Measurements from ENCODE around the gene NDUFA13.

Gene NDUFA13

GRCh38 chr19:19485161-19485997 lies 30.6 kb upstream of the NDUFA13 start:
- Histone ChIP-seq H3K27ac (ENCODE audit: low read depth, low read length) (no peak overlapping the region), H3K4me1 (ENCODE audit: insufficient read depth, low read length) (peaks cover 26% of the 10 kb centered on the region), H3K36me3 (ENCODE audit: insufficient read depth, low read length) (peaks cover 2% of the 10 kb centered on the region), H3K9ac (ENCODE audit: low read length) (no peak overlapping the region), H3K9me3 (ENCODE audit: low read length) (no peaks in the 10 kb centered on the region), H3K27me3 (ENCODE audit: control insufficient read depth in 1 of 2, insufficient read depth in 2 of 2, low read length in 2 of 2) (no peaks in the 10 kb centered on the region), H3K4me3 (ENCODE audit: low read depth in 1 of 2, low read length in 2 of 2) (no peak overlapping the region)

GRCh38 chr19:19485998-19486290 lies 30.1 kb upstream of the NDUFA13 start:
- H3K4me1 ChIP-seq (ENCODE audit: insufficient read depth, low read length) = peaks cover 29% of the 10 kb centered on the region
- no peaks in the 10 kb centered on the region for H3K36me3 ChIP-seq (ENCODE audit: insufficient read depth, low read length)
- H3K9ac ChIP-seq (ENCODE audit: low read length) = no peak overlapping the region
- H3K9me3 ChIP-seq (ENCODE audit: low read length) = no peaks in the 10 kb centered on the region
- H3K27ac ChIP-seq (ENCODE audit: low read depth, low read length) = no peak overlapping the region
- no peak overlapping the region for H3K4me3 ChIP-seq (ENCODE audit: low read depth in 1 of 2, low read length in 2 of 2)
- H3K27me3 ChIP-seq (ENCODE audit: control insufficient read depth in 1 of 2, insufficient read depth in 2 of 2, low read length in 2 of 2) = no peaks in the 10 kb centered on the region

DNA sequence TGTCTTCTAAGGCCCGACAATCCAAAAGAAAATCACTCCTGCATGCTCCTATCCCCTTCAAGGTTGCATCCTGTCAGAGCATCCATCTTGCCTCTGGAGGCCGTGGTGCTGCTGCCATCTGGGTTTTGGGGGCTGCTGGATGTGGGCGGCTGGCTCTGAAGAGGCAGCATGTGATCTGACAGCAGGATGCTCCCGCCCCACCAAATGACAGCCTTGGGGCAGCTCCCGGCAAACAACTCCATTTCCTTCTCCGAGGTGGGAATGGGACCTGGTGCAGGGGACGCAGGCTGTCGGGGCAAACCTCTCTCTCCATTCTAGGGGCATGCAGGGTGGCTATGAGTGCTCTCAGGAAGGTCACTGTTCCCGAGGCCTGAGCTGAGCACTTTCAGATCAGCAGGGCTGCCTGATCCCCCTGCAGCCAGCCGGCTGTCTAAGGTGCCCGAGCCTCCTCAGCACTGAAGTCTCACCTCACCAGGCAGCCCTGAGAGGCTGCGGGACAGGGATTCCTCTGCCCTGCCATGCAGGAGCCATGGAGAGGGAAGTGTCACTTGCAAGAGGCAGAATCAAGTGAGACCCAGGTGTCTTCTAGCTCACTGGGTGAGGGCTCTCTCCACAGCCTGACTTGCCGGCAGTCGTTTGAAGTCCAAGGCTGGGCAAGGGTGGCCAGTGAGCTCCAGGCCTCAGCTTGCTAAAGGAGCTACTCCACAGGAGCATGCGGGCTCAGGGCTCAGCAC lies 29.5 kb upstream of the NDUFA13 start:
- H3K27me3 ChIP-seq (ENCODE audit: control insufficient read depth in 1 of 2, insufficient read depth in 2 of 2, low read length in 2 of 2) = no peaks in the 10 kb centered on the region
- no peak overlapping the region for H3K27ac ChIP-seq (ENCODE audit: low read depth, low read length)
- H3K9ac ChIP-seq (ENCODE audit: low read length) = no peak overlapping the region
- no peaks in the 10 kb centered on the region for H3K9me3 ChIP-seq (ENCODE audit: low read length)
- H3K4me3 ChIP-seq (ENCODE audit: low read depth in 1 of 2, low read length in 2 of 2) = no peak overlapping the region
- peaks cover 29% of the 10 kb centered on the region for H3K4me1 ChIP-seq (ENCODE audit: insufficient read depth, low read length)
- no peaks in the 10 kb centered on the region for H3K36me3 ChIP-seq (ENCODE audit: insufficient read depth, low read length)

DNA sequence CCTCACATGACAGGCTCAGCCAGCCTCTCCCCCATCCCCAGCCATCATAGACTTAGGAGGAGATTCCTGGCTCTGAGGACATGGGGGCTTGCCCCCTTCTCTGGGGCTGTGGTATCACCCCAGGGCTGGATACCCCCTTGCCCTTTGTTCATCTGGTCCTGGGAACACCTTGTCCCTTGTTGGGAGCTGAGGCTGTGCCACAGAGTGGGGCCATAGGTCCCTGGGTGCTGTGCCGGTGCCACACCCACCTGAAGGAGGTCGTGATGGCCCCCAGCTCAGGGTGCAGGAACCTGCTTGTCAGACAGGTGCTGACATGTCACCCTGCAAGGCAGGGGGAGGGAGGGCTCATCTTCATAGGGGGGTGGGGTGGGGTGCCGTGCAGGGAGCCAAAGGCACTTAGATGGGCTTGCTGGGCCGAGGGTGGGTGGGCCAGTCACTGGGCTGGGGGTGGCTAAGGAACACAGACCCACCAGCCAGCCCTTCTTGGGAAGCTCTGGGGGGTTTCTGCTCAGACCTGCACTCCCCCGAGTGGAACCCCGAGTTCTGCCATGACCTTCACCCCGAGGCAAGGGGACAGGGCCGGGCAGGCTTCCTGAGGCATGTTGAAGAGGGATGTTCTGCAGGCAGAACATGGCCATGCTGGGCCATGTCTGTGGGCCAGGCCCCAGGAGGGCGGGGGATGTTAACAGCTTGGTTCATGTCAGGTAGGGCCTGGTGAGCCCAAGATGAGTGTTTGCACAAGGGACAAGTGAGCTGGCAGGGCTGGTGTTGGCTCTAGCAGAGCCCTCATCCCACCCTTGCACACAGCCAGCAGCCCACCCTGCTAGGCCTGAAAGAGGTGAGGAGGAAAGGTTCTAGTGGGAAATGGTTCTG lies 28.7 kb upstream of the NDUFA13 start:
- no peak overlapping the region for H3K9ac ChIP-seq (ENCODE audit: low read length)
- peaks cover 29% of the 10 kb centered on the region for H3K4me1 ChIP-seq (ENCODE audit: insufficient read depth, low read length)
- H3K4me3 ChIP-seq (ENCODE audit: low read depth in 1 of 2, low read length in 2 of 2) = no peak overlapping the region
- no peaks in the 10 kb centered on the region for H3K27me3 ChIP-seq (ENCODE audit: control insufficient read depth in 1 of 2, insufficient read depth in 2 of 2, low read length in 2 of 2)
- H3K27ac ChIP-seq (ENCODE audit: low read depth, low read length) = no peak overlapping the region
- no peaks in the 10 kb centered on the region for H3K9me3 ChIP-seq (ENCODE audit: low read length)
- peaks cover under 1% of the 10 kb centered on the region for H3K36me3 ChIP-seq (ENCODE audit: insufficient read depth, low read length)

DNA sequence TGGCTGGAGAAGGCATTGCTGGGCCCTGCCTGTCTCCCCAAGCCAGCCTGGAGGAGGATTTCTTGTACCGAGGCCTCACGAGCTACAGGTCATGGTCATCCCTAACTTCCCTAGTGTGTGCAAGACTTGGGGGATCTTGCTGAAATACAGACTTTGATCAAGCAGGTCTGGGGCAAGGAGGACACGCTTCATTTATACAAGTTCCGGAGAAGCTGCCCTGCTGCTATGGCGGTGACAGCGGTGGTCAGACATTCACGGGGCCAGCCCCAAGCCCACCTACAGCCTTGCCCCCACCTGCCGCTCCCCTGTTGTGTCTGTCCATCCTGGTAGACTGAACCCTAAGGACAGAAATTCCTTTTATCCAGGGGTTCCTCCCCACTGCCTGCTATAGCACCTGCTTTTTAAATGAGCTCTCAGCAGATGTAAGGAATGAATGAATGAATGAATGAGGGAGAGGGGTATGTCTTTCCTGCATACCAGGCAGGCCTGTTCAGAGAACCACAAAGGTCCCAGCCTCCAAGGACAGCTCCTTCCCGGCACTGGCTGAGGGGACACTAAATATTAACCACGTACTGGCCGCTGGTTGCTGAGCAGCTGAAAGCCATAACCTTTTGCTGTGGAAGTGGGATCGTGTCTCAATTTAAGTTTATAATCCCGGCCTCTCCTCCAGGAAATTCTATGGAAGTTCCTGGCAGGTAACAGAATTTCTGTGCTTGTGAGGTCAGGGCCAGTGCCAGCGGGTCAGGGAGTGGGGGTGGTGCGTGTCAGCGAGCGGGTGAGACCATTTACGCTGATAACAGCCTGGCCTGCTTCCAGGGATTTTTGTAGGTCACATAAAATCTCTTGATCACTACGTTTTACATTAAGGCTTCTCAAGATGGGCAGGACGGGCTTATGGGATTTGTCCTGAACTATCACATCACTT lies 27.8 kb upstream of the NDUFA13 start:
- no peak overlapping the region for H3K9ac ChIP-seq (ENCODE audit: low read length)
- H3K36me3 ChIP-seq (ENCODE audit: insufficient read depth, low read length) = peaks cover 6% of the 10 kb centered on the region
- H3K4me1 ChIP-seq (ENCODE audit: insufficient read depth, low read length) = peaks cover 29% of the 10 kb centered on the region
- H3K4me3 ChIP-seq (ENCODE audit: low read depth in 1 of 2, low read length in 2 of 2) = no peak overlapping the region
- peak overlapping the region; percentile 4 for H3K27ac ChIP-seq (ENCODE audit: low read depth, low read length)
- no peaks in the 10 kb centered on the region for H3K9me3 ChIP-seq (ENCODE audit: low read length)
- no peaks in the 10 kb centered on the region for H3K27me3 ChIP-seq (ENCODE audit: control insufficient read depth in 1 of 2, insufficient read depth in 2 of 2, low read length in 2 of 2)

GRCh38 chr19:19488875-19489690 lies 26.9 kb upstream of the NDUFA13 start:
- H3K4me1 ChIP-seq (ENCODE audit: insufficient read depth, low read length) = peaks cover 29% of the 10 kb centered on the region

DNA sequence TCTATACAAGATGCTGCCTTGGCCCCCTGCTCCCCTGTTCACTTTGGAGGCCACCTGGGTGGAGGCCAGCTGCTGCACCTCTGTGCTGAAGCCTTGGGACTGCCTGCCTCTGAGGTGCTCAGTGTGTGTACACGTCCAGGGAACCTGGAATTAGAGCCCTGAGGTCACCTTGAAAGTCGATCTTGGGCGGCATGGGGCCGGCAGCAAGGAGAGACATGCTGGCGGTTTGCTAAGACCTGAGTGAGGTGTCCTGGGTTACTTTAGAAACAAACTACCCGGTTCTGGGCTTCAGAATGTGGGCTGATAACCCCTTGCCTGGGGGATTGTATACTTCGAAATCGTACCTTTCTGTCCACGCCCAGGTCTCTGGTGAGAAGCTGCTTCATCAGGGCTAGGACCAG lies 26.2 kb upstream of the NDUFA13 start:
- no peaks in the 10 kb centered on the region for H3K9me3 ChIP-seq (ENCODE audit: low read length)
- H3K9ac ChIP-seq (ENCODE audit: low read length) = no peak overlapping the region
- H3K4me3 ChIP-seq (ENCODE audit: low read depth in 1 of 2, low read length in 2 of 2) = no peak overlapping the region
- peaks cover 29% of the 10 kb centered on the region for H3K4me1 ChIP-seq (ENCODE audit: insufficient read depth, low read length)
- peak overlapping the region; percentile 60 for H3K27ac ChIP-seq (ENCODE audit: low read depth, low read length)
- peaks cover 20% of the 10 kb centered on the region for H3K36me3 ChIP-seq (ENCODE audit: insufficient read depth, low read length)
- H3K27me3 ChIP-seq (ENCODE audit: control insufficient read depth in 1 of 2, insufficient read depth in 2 of 2, low read length in 2 of 2) = no peaks in the 10 kb centered on the region

More at GRCh38 chr19:19488875-19489690, 26.9 kb upstream of the NDUFA13 start:
- Histone ChIP-seq H3K27ac (ENCODE audit: low read depth, low read length) (peak overlapping the region; percentile 60), H3K4me3 (ENCODE audit: low read depth in 1 of 2, low read length in 2 of 2) (no peak overlapping the region), H3K9ac (ENCODE audit: low read length) (no peak overlapping the region), H3K9me3 (ENCODE audit: low read length) (no peaks in the 10 kb centered on the region), H3K36me3 (ENCODE audit: insufficient read depth, low read length) (peaks cover 12% of the 10 kb centered on the region), H3K27me3 (ENCODE audit: control insufficient read depth in 1 of 2, insufficient read depth in 2 of 2, low read length in 2 of 2) (no peaks in the 10 kb centered on the region)

- peaks cover 21% of the 10 kb centered on the region for H3K36me3 ChIP-seq (ENCODE audit: insufficient read depth, low read length)
- H3K4me3 ChIP-seq (ENCODE audit: low read depth in 1 of 2, low read length in 2 of 2) = no peak overlapping the region
- H3K9me3 ChIP-seq (ENCODE audit: low read length) = no peaks in the 10 kb centered on the region
- peaks cover 29% of the 10 kb centered on the region for H3K4me1 ChIP-seq (ENCODE audit: insufficient read depth, low read length)
- no peaks in the 10 kb centered on the region for H3K27me3 ChIP-seq (ENCODE audit: control insufficient read depth in 1 of 2, insufficient read depth in 2 of 2, low read length in 2 of 2)
- H3K27ac ChIP-seq (ENCODE audit: low read depth, low read length) = peak overlapping the region; percentile 60
- no peak overlapping the region for H3K9ac ChIP-seq (ENCODE audit: low read length)
Measured at GRCh38 chr19:19490214-19490968, 25.6 kb upstream of the NDUFA13 start.

DNA sequence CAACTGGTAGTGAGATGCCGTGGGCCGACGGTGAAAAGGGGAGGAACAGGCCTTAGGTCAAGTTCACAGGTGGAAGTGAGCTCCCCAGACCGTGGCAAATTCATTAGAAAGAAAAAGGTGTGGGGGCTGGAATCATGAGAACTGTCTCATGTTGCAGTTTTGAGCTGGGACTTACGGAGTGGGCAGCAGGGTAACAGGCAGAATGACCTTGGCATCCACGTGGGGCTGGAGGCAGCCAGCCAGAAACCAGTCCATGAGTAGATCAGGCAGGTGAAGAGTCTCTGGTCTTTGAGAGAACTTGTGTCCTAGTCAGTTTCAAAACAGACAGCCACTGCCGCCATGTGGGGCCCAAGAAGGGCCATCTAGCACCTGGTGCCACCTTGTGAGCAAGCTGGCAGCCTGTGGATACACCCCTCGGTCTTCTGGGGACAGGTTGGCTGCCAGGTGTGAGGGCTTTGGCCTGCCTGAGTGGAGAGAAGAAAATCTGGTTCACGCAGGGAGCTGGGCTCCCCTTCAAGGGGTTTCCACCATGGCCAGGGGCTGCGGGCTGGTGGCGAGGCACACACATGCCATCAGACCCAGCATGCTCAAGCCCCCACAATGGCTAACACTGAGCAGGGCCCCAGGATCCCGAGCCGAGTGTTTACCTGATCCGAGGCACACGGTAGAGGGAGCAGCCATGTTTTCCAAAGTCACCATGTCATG lies 24.6 kb upstream of the NDUFA13 start:
- H3K4me3 ChIP-seq (ENCODE audit: low read depth in 1 of 2, low read length in 2 of 2) = no peak overlapping the region
- peaks cover 31% of the 10 kb centered on the region for H3K36me3 ChIP-seq (ENCODE audit: insufficient read depth, low read length)
- H3K27me3 ChIP-seq (ENCODE audit: control insufficient read depth in 1 of 2, insufficient read depth in 2 of 2, low read length in 2 of 2) = no peaks in the 10 kb centered on the region
- no peaks in the 10 kb centered on the region for H3K9me3 ChIP-seq (ENCODE audit: low read length)
- H3K27ac ChIP-seq (ENCODE audit: low read depth, low read length) = no peak overlapping the region
- H3K4me1 ChIP-seq (ENCODE audit: insufficient read depth, low read length) = peaks cover 29% of the 10 kb centered on the region
- no peak overlapping the region for H3K9ac ChIP-seq (ENCODE audit: low read length)

Measured in muscle layer of colon (tissue), 2 donors.